ENCODE measurements around the gene HOXD10.

HOXD10 gene

GRCh38 chr2:176115883-176116813, at the start of gene HOXD10:
Gene HOXD10 (plus strand): TSS chr2:176116778. CDS start chr2:176116834, 56 bp downstream.
- DNase-seq (ENCODE audit: low read depth) = no peak
- TF ChIP-seq CTCF (IDR thresholded peaks at IDR 0.05; ENCODE audit: control insufficient read depth, insufficient read depth, low read depth, low read length, missing control alignments) = no peak
- H3K4me3 ChIP-seq (ENCODE audit: control insufficient read depth, low read depth, low read length) = no peak within 1 kb of the TSS

- H3K4me3 ChIP-seq (ENCODE audit: control insufficient read depth, low read depth, low read length) = no peak overlapping the region
- TF ChIP-seq CTCF (IDR thresholded peaks at IDR 0.05; ENCODE audit: control insufficient read depth, insufficient read depth, low read depth, low read length, missing control alignments) = no peak
- no peak for DNase-seq (ENCODE audit: low read depth)
These were observed 48.8 kb upstream of the HOXD10 start for GRCh38 chr2:176067589-176068418.

GRCh38 chr2:176068419-176068832, 48.2 kb upstream of the HOXD10 start:
- DNase-seq (ENCODE audit: low read depth) = no peak
- no peak overlapping the region for H3K4me3 ChIP-seq (ENCODE audit: control insufficient read depth, low read depth, low read length)
- TF ChIP-seq CTCF (IDR thresholded peaks at IDR 0.05; ENCODE audit: control insufficient read depth, insufficient read depth, low read depth, low read length, missing control alignments) = no peak

- no peak for TF ChIP-seq CTCF (IDR thresholded peaks at IDR 0.05; ENCODE audit: control insufficient read depth, insufficient read depth, low read depth, low read length, missing control alignments)
- no peak overlapping the region for H3K4me3 ChIP-seq (ENCODE audit: control insufficient read depth, low read depth, low read length)
- no peak for DNase-seq (ENCODE audit: low read depth)
These were observed 45.0 kb upstream of the HOXD10 start for GRCh38 chr2:176071330-176072291.

GRCh38 chr2:176072292-176072669, 44.3 kb upstream of the HOXD10 start:
- no peak for DNase-seq (ENCODE audit: low read depth)
- no peak overlapping the region for H3K4me3 ChIP-seq (ENCODE audit: control insufficient read depth, low read depth, low read length)
- TF ChIP-seq CTCF (IDR thresholded peaks at IDR 0.05; ENCODE audit: control insufficient read depth, insufficient read depth, low read depth, low read length, missing control alignments) = no peak
